Measurements from ENCODE around the gene VPS36.

DNA sequence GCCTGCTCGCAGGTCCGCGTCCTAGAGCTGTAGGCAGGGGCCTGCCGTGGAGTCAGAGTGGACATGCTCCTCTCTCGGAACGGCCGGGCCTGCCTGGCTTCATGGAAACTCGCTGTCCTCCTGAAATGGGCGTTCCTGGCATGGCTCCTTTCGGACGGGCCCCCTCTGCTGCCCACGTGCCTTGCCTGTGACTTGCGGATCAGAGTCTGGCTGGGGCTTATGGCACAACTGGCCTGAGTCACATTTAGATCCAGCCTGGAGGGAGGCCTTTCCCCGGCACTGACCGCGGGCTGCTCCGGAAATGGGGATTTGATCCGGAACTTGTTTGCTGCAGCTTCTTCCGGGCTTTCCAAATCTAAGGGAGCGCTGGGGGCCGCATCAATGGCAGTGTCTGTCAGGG lies 72.5 kb downstream of the VPS36 start:
- no peak for TF ChIP-seq CTCF (IDR thresholded peaks at IDR 0.05)
- no peak for TF ChIP-seq POLR2A (IDR thresholded peaks at IDR 0.05; ENCODE audit: low read depth)
- TF ChIP-seq POLR2AphosphoS5 (IDR thresholded peaks at IDR 0.05): no peak
- no peak for TF ChIP-seq EP300 (IDR thresholded peaks at IDR 0.05)
